Keratinocyte (primary cell): Measurements from ENCODE around the gene LEMD1. TPM values are rescaled to one million over a fixed set of nuclear protein-coding genes. Genes with fewer than 3 reads are reported as not detected.

ENCODE experiments used
- DNase-seq: peaks from one replicate; pipeline ENCODE4 v3.0.0-alpha.2; 2011; ENCODE audit warnings: low read depth, missing footprints, low spot score
- FAIRE-seq: peaks from 2 replicates; lab custom pipeline; 2011; peaks lifted over from hg19 to GRCh38; lab: Jason Lieb, UNC
- H2AFZ ChIP-seq: 2 replicates; pipeline ENCODE4 v1.6.0; 2012; ENCODE audit warnings: low read length, control low read depth, inconsistent platforms; ENCODE audit not compliant: control insufficient read depth
- H3K27ac ChIP-seq: 2 replicates; pipeline ENCODE4 v1.5.1; 2011; ENCODE audit warnings: low read length; ENCODE audit not compliant: control insufficient read depth, insufficient read depth
- H3K27me3 ChIP-seq: 3 replicates; pipeline ENCODE4 v1.6.0; 2011; ENCODE audit warnings: low read length; ENCODE audit not compliant: control insufficient read depth, insufficient read depth; ENCODE audit errors: extremely low read depth
- H3K36me3 ChIP-seq, 2 experiments: 2 replicates in 1 of 2; 3 replicates in 1 of 2; pipeline ENCODE4 v1.5.1; 2011; ENCODE audit warnings: low read length in 2 of 2, mild to moderate bottlenecking in 1 of 2; ENCODE audit not compliant: control insufficient read depth in 2 of 2, insufficient read depth in 2 of 2; ENCODE audit errors: extremely low read depth in 1 of 2
- H3K4me1 ChIP-seq: 3 replicates; pipeline ENCODE4 v1.5.1; 2011; ENCODE audit warnings: low read length; ENCODE audit not compliant: control insufficient read depth, insufficient read depth; ENCODE audit errors: extremely low read depth
- H3K4me2 ChIP-seq: 3 replicates; pipeline ENCODE4 v1.6.0; 2011; ENCODE audit warnings: low read depth, low read length; ENCODE audit not compliant: control insufficient read depth, insufficient read depth; ENCODE audit errors: extremely low read depth
- H3K4me3 ChIP-seq, 3 experiments: fragments of 200-600 bp in 1 of 3; sonication (generic) in 1 of 3; 2 replicates in 2 of 3; 3 replicates in 1 of 3; pipeline ENCODE4 v1.5.1; 2011 to 2016; ENCODE audit warnings: low read length in 3 of 3, mild to moderate bottlenecking in 3 of 3, control low read depth in 2 of 3, inconsistent platforms in 1 of 3, low read depth in 1 of 3, mixed read lengths in 1 of 3, mixed run types in 1 of 3, moderate library complexity in 1 of 3; ENCODE audit not compliant: control insufficient read depth in 2 of 3, insufficient read depth in 2 of 3; ENCODE audit errors: extremely low read depth in 1 of 3
- H3K79me2 ChIP-seq: 2 replicates; pipeline ENCODE4 v1.6.0; 2012; ENCODE audit warnings: low read length; ENCODE audit not compliant: control insufficient read depth, insufficient read depth
- H3K9ac ChIP-seq: 3 replicates; pipeline ENCODE4 v1.6.0; 2011; ENCODE audit warnings: low read length; ENCODE audit not compliant: control insufficient read depth, insufficient read depth; ENCODE audit errors: extremely low read depth
- H3K9me1 ChIP-seq: 3 replicates; pipeline ENCODE4 v1.6.0; 2011; ENCODE audit warnings: low read length; ENCODE audit not compliant: control insufficient read depth, insufficient read depth; ENCODE audit errors: extremely low read depth
- H3K9me3 ChIP-seq: 2 replicates; pipeline ENCODE4 v1.5.1; 2012; ENCODE audit warnings: low read depth, low read length; ENCODE audit not compliant: control insufficient read depth
- H4K20me1 ChIP-seq: 3 replicates; pipeline ENCODE4 v1.6.0; 2011; ENCODE audit warnings: low read length; ENCODE audit not compliant: control insufficient read depth, insufficient read depth; ENCODE audit errors: extremely low read depth
- CTCF ChIP-seq, 3 experiments: IDR thresholded peaks in 1 of 3; conservative IDR thresholded peaks in 1 of 3; optimal IDR thresholded peaks in 1 of 3; 2 replicates in 2 of 3; 3 replicates in 1 of 3; pipeline versions ENCODE3 to v1.5.1; 2011; ENCODE audit warnings: low read length in 3 of 3, mild to moderate bottlenecking in 3 of 3, moderate library complexity in 2 of 3, control low read depth in 1 of 3, inconsistent platforms in 1 of 3; ENCODE audit not compliant: insufficient read depth in 2 of 3; ENCODE audit errors: extremely low read depth in 1 of 3
- EZH2 ChIP-seq: IDR thresholded peaks from one replicate; pipeline ENCODE4 v1.6.1; 2012; ENCODE audit warnings: inconsistent platforms, mild to moderate bottlenecking, low read length, moderate library complexity
- dilution Hi-C: fragments of 300-500 bp; cut with MboI; formaldehyde crosslinking; loops from one replicate; pipeline ENCODE4 v1.7.0; 2020; ENCODE audit warnings: low sequenced_read_pairs; ENCODE audit not compliant: extremely low pct_ligation_motif_present
- polyA plus RNA-seq, 5 experiments: library from polyadenylated mRNA; depleted of rRNA in 3 of 5; stranded (reverse) in 3 of 5; stranded (forward) in 1 of 5; unstranded in 1 of 5; fragments of >200 nt; gene quantifications; 1 replicate in 1 of 5; 2 replicates in 3 of 5; 3 replicates in 1 of 5; pipeline versions ENCODE4 v1.2.1 to v1.2.3, GENCODE V29; 2011 to 2012; ENCODE audit warnings: missing spikeins in 2 of 5, low read depth in 1 of 5, low replicate concordance in 1 of 5

LEMD1 gene
- polyA plus RNA-seq, 1 donor (not counting 4 experiments of a cell fraction or from before 2014, with no cell fraction given), result 1.9 TPM

- H3K27me3 ChIP-seq, result peaks cover 12% of the 10 kb centered on the region
- H2AFZ ChIP-seq, result no peak overlapping the region
- DNase-seq (no peak), FAIRE-seq (no peak)
- no peaks in the 10 kb centered on the region for H3K36me3 ChIP-seq
- no peak overlapping the region for H3K4me3 ChIP-seq
- H3K4me2 ChIP-seq, result no peak overlapping the region
- no peaks in the 10 kb centered on the region for H4K20me1 ChIP-seq
- dilution Hi-C loops, result no loop called here
- no peaks in the 10 kb centered on the region for H3K79me2 ChIP-seq
- H3K27ac ChIP-seq, result no peak overlapping the region
- H3K9ac ChIP-seq, result no peak overlapping the region
- no peaks in the 10 kb centered on the region for H3K9me1 ChIP-seq
- no peaks in the 10 kb centered on the region for H3K4me1 ChIP-seq
- H3K9me3 ChIP-seq, result no peaks in the 10 kb centered on the region
- no peak for TF ChIP-seq EZH2
- TF ChIP-seq CTCF (optimal IDR thresholded peaks at IDR 0.05 in 1 of 3, IDR thresholded peaks at IDR 0.05 in 1 of 3, conservative IDR thresholded peaks at IDR 0.05 in 1 of 3; ENCODE audit: extremely low read depth in 1 of 3, insufficient read depth in 2 of 3, low read length in 3 of 3), result no peak
Observed at GRCh38 chr1:205359771-205360565, 61.9 kb downstream of the LEMD1 start.

DNA sequence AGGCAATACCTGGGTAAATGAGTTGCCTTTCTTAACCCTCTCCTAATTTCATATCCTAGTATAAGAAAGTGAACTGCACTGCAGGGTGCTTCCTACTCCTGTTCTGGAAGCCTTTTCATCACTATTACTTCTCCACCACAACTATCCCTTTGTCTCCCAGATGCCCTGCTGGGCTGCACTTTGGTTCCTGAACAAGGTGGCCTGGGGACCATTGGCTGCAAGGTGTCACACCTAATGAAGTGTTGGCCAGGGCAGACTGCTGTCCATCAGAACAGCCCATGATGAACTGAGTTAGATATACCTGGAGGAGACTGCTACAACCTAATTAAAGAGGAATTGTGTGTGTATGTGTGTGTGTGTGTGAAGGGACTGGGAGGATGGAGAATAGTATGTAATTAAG, 63.3 kb downstream of the LEMD1 start:
- Histone ChIP-seq H3K4me1 (no peaks in the 10 kb centered on the region), H3K4me3 (no peak overlapping the region), H3K4me2 (no peak overlapping the region), H2AFZ (no peak overlapping the region), H3K36me3 (no peaks in the 10 kb centered on the region), H3K27me3 (peaks cover 12% of the 10 kb centered on the region), H3K9me3 (no peaks in the 10 kb centered on the region), H4K20me1 (no peaks in the 10 kb centered on the region), H3K79me2 (no peaks in the 10 kb centered on the region), H3K9ac (no peak overlapping the region), H3K27ac (no peak overlapping the region), H3K9me1 (no peaks in the 10 kb centered on the region)
- dilution Hi-C loops, result no loop called here
- TF ChIP-seq CTCF (optimal IDR thresholded peaks at IDR 0.05 in 1 of 3, IDR thresholded peaks at IDR 0.05 in 1 of 3, conservative IDR thresholded peaks at IDR 0.05 in 1 of 3; ENCODE audit: extremely low read depth in 1 of 3, insufficient read depth in 2 of 3, low read length in 3 of 3), result no peak
- DNase-seq (no peak), FAIRE-seq (no peak)
